Measurements from ENCODE around the gene BCL2L1.

GRCh38 chr20:31723069-31723318, 326 bp upstream of the BCL2L1 start:
- no peak for TF ChIP-seq CTCF (conservative IDR thresholded peaks at IDR 0.05 in 1 of 2, IDR thresholded peaks at IDR 0.05 in 1 of 2; ENCODE audit: low read depth in 1 of 2, low read length in 2 of 2)
- no peak for TF ChIP-seq EZH2 (IDR thresholded peaks at IDR 0.05; ENCODE audit: low read length, missing control alignments)
